Measurements from ENCODE around the gene C5.

C5 gene

GRCh38 chr9:120916991-120917880 is 132.8 kb downstream of the C5 start:
- FAIRE-seq (no peak), DNase-seq (ENCODE audit: insufficient read length, low spot score) (no peak)
- TF ChIP-seq CTCF (IDR thresholded peaks at IDR 0.05; ENCODE audit: insufficient read depth, missing control alignments): no peak

- DNase-seq (ENCODE audit: insufficient read length, low spot score) (no peak), FAIRE-seq (no peak)
- peak; percentile 27 for TF ChIP-seq CTCF (IDR thresholded peaks at IDR 0.05; ENCODE audit: insufficient read depth, missing control alignments)
These were observed 133.5 kb downstream of the C5 start for GRCh38 chr9:120916588-120916987.

- no peak for TF ChIP-seq CTCF (IDR thresholded peaks at IDR 0.05; ENCODE audit: insufficient read depth, missing control alignments)
- FAIRE-seq (no peak), DNase-seq (ENCODE audit: insufficient read length, low spot score) (no peak)
These were observed 134.1 kb downstream of the C5 start for GRCh38 chr9:120915854-120916470.

- DNase-seq (ENCODE audit: insufficient read length, low spot score) (no peak), FAIRE-seq (no peak)
- no peak for TF ChIP-seq CTCF (IDR thresholded peaks at IDR 0.05; ENCODE audit: insufficient read depth, missing control alignments)
These were observed 135.1 kb downstream of the C5 start for GRCh38 chr9:120914953-120915352.

GRCh38 chr9:120914396-120914795 is 135.7 kb downstream of the C5 start:
- TF ChIP-seq CTCF (IDR thresholded peaks at IDR 0.05; ENCODE audit: insufficient read depth, missing control alignments): no peak
- no peak for DNase-seq (ENCODE audit: insufficient read length, low spot score)
- FAIRE-seq: no peak

- TF ChIP-seq CTCF (IDR thresholded peaks at IDR 0.05; ENCODE audit: insufficient read depth, missing control alignments): no peak
- FAIRE-seq (no peak), DNase-seq (ENCODE audit: insufficient read length, low spot score) (no peak)
These were observed 136.3 kb downstream of the C5 start for GRCh38 chr9:120913647-120914264.
